NCI-H2227 (cell line): Measurements from ENCODE around the gene TMEM214.
"Not testable (repeated sequence)": the region's sequence is repeated elsewhere in the genome, so short reads cannot be mapped to it uniquely, and the experiment has no call there.

Experiments
- DNase-seq: peaks from one replicate; lab custom pipeline; 2025; ENCODE audit not compliant: unreplicated experiment; lab: John Stamatoyannopoulos, UW

Gene TMEM214

DNA sequence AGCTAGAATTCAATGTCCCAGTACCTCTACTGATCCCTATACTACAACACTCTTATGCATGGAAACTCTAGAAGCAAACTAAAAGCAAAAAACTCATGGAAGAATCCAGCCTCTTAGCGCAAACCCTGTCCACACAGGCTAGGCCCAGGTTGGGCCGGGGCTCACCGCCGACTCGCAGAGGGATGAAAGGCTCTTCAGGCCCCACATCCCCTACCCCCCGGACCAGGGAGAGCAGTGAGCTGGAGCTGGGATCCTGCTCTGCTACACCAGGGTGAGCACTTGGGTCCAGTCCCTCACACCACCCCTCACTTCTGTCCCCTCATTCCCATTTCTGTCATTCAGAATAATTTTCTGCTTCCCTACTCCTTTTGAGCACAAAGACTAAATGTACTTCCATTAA lies 36.7 kb downstream of the TMEM214 start:
- DNase-seq, result no peak

DNA sequence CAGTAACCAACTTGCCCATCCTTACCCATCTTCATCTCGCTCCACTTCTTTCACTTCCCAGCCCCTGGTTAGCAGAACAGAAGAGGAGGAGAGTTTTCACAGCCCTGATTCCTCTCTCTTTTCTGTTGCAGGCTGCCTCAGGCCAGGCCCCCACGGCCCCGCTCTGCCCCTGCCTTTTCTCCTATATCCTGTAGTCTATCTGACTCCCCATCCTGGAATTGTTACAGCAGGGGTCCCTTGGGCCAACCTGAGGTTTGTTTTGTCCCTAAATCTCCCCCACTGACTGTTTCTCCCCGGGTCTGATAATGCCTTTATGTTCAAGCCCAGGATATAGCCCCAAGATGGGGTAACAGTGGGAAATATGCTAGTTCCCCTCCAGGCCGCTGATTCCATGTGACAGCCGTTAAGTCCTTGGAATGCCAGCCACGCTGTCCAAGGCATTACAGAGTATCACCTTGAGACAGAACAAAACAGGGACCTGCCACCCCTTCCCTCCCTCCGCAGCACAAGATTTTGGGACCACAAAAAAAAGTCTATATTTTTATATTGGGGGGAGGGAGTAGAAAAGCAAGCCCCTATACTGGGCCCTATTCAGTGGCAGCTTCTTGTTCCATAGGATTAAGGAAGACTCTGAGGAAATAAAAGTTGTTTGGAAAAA lies 37.3 kb downstream of the TMEM214 start:
- DNase-seq, result no peak

DNA sequence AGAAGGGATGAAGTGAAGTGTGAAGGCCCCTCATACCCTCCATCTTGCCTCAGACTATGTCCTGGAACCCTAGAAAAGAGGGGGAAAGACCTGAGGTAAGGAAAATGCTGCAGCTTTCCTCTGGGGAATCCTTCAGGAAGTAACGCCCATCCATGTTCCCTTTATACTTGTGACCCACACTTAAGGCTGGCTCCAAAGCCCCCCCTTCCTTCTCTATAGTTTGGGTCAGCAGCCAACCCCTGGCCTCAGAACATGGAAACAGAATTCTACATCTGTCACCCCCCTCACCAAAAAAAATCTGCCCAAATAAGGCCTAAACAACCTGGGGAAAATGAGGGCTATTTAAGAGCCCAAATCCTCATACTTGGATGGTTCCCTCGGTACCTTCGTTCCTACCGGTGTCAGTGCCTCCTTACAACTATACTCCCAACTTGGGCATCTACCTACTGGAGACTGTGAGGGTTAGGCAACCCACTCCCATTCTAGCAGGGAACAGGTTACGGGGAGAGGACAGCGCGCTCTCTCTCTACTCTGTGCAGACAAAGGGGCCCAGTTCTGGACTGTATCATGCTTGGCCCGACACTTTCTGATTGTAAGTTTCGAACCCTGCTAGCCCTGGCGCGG lies 38.0 kb downstream of the TMEM214 start:
- DNase-seq, result no peak

DNA sequence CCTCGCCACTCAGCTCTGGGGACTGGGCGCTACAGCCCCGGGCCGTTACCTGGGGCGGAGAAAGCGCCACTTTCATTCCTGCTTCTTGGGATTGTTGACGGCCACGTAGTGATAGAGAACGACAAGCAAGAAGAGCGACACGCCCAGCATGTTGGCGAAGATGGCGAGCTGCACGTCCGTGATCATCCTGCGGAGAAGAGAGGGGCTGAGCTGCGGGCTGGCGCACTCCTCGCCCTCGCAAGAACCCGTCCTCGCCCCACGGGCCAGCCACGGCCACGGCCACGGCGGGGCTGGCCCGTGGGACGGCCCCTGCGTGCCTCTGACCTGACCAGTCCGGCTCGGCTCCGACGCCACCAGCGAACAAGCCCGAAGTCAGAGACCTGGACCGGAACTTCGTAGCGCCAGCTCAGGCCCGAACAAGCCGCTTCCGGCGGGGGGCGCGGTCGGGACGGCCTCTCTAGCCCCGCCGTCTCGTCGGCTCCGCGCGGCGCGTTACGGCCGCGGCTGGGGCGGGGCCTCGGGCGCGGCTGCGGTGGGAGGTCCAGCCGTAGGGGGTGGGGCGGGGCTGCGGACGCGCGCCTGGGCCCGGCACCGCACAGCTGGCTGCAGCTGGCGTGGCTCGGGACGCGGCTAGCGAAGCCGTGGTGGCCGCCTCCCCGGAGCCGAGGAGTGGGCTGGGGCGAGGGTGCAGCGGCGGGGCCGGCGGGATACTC lies 38.7 kb downstream of the TMEM214 start, which contains the start of gene OST4:
Gene OST4 (minus strand): TSS at position 378 of the 713 bp plus-strand sequence.
- peak; percentile 97 for DNase-seq

DNA sequence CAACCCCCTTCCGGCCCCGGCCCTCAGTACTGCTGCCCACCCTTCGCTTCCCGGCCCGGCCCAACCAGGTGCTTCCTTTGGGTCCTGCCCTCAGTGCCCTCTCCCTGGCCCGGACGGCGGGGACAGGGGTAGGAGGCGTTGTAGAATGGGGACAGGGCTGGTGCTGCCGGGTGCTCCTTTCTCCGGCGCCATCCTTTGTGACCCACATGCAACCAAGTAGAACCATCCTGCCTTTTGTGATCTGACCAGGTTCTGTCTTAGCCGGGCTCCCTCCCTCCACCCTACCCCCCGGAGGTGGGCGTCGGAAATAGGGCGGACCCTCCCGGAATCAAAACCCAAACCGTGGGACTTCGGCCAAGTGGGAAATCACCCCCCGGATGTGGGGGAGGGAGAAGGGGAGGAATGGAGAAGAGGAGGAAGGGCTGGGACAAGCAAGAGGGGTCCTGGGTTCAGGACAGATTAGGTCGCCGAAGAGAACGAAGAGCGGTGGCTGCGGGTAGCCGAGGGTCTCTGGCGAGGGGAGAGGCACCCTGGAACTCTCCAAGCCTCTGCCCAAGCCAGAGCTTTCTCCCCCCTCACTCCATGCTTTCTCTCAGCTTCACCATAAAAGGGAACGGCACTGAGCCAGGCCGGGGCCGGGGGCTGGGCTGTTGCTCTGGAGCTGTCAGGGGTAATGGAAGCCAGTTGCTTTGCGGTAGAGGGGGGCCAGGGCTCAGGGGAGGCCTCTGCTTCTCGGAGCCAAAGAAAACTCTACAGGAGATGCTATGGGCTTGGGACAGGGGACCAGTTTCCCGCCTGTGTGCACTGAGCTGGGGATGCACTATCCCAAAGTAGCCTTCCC lies 39.4 kb downstream of the TMEM214 start:
- DNase-seq, result peak; percentile 27

DNA sequence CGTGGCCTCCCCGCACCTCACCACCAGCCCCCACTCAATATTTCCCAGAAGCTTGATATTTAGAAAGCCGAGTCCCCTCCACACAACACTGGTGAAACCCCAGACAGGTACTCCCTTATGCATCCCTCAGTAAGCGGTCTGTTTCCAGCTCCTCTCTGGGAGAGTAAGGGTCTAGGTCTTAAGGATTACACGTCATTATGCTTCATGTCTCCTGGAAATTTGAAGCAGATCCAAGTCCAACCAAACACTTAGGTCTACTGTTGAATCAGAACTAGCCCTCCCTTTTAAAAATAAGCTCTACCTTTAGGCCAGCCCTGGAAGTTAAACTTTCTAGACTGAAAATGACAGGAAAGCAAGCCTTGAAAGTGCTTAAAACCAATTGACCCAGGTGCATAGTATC lies 40.2 kb downstream of the TMEM214 start:
- no peak for DNase-seq

DNA sequence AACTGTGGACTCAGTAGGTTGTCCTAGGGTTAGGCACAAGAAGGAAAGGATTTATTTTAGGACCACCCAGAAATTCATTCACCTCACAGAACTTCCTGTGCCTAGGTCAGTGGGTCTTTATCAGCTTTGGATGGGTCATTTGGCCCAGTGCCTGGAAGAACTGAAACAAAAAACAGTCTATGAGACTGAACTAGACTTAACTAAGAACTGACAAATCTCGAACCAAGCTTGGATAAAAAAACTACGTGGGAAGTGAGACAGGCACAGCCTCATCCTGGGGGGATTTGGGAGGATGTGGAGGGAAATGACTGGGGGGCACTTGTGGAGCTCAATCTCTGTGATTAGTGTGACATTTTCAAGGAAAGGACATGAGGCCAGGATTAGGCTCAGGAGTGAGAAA lies 41.0 kb downstream of the TMEM214 start:
- DNase-seq, result no peak

DNA sequence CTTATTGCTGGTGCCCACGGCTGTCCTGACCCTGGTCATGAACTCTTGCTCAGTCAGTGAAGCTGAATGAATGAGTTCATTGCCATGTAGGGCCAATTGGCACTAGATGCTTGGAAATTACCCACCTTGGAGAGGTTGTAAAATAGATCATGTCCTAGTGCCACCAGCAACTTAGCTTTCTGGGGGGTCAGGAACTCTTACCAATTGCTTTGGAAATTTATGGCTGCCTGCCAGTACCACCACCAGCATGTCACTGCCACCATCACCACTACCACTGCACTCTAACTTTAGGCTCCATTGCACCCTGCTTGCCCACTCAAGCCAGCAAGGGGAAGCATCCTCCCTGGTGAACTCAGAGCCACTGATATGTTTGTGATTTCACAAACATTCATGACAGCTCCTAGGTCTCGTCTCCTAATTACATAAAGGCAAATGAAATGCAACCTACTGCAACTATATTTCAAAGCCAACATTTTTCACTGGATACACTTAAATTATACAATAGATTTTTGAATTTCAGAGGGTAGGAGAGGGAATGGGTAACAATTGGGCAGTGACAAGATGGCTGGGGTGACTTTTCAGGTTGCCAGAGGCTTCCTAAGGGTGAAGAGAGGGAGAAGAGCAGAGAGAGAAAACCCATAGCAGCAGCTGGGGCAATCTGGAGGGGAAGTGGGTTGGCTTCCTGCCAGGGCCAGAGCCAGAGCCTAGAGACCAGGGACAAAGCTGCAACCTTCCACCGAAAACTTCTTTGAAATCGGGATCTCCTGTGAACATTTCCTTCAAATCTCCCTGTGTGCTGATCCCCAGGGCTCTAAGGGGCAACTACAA lies 42.2 kb downstream of the TMEM214 start:
- peak; percentile 19 for DNase-seq

DNA sequence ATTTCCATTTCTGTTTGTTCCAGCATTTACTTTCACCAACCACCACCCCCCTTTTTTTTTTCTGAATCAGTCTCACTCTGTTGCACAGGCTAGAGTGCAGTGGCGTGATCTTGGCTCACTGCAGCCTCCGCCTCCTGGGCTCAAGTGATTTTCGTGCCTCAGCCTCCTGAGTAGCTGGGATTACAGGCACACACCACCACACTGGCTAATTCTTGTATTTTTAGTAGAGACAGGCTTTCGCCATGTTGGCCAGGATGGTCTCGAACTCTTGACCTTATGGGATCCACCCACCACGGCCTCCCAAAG lies 42.8 kb downstream of the TMEM214 start:
- not testable (repeated sequence) for DNase-seq

DNA sequence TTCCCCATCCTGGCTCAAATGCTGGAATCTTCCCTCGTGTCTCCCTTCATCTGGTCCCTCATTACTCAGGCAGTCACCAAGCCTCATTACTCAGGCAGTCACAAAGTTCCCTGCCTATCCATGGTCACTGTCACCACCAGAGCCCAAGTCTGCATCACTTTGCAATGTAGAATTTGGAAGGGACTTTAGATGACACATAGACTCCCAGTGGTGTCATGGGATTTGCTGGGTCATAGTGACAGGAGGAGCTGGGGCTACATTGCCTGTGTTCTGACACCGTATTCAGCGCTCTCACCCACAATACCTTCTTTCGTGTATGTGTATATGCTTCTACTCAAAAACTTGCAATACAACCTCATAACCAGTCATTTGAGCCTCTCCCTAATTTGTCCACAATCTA lies 43.6 kb downstream of the TMEM214 start:
- DNase-seq, result no peak

DNA sequence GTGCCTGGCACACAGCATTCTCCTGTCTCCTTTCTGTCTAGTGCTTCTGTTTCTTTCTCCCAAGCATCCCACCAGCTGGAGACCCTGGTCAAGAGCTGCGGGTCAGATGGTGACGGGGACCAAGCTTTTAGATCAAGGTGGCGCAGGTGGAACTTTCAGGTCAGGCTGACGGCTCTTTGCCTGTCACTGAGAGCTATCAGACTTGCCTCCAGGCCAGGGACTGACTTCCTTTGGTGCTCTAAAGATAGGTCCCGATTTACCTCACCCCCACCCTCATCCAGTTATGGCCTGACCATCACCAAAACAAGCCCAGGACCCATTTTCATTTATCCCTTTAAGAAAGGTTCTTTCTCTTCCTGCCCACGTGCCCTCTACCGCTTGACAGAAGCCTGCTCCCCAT lies 44.5 kb downstream of the TMEM214 start:
- no peak for DNase-seq

DNA sequence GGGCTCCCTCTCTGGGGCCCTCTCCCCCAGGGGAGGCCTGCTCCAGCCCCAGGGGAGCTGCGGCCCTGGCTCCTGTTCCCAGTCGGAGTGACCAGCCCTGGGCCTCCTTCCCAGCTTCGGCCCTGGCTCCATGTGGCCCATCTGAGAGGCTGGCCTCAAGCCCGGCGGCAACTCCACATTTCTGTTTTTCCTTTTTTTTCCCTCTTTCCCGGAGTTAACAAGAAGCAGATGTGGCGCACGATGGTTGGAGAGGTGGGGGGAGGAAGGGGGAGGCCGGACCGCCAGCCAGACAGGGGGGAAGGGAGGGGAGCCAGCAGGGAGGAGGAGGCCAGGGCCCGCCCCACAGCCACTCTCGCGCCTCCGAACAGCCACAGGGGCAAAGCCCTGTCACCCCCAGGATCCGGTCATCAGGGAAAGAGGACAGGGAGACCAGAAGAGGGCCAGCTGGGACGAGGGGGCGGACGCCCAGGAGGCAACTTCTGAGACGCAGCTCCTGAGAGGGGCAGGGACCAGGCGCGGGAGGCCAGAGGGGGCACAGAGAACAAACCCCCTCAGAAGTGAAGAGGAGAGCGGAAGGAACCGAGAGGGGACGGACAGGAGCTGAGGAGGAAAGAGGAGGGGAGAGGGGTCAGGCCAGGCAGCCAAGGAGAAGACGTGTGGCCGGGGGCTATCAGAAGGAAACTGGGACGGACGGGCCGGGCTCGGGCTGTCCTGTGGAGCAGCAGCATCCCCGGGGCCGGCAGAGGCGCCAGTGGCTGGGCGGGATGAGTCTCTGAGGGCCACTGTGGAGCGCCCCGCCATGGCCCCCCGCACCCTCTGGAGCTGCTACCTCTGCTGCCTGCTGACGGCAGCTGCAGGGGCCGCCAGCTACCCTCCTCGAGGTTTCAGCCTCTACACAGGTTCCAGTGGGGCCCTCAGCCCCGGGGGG lies 45.8 kb downstream of the TMEM214 start, which contains the start of gene EMILIN1:
Gene EMILIN1 (plus strand): TSS at position 349 of the 928 bp plus-strand sequence. CDS start 451 bp downstream, at position 800.
- peak; percentile 64 for DNase-seq

DNA sequence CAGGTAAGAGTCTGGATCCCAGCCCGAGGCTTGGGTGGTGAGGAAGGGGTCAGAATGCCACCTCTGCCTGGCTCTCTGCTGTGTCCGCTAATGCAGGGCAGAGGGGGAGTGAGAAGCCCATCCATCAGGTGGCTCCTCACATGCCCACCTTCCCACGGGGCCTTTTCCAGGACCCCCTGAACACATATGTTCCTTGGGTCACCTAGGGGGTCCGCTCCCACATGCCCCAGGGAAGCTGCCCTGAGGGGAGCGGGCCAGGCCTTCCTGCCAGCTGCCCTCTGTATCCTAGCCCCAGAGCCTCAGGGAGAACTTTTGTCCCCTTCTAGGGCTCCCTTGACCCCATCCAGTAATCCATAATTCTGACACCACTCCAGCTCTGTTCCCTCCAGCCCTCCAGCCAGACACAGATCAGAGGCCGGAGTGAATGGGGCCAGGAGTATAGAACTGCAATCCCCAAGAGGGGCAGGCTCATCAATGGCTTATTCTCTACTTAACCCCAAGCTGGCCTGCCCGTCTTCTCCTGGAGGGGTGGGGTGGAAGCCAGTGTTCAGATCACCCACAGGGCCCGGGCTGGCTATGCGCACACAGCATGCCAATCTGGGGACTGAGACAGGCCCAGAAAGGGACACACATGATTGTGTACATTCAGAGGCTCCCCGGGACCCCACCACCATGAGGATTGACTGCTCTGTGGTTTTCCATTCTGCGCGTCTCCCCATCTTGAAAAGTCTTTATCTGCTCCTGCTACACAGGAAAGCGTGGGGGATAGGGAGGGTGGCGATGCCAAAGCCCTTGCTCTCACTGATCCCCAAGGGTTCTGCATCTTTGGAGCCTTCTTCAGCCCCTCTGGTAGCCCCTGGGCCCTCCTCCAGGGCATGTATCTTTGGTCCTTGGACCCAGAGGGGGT lies 46.7 kb downstream of the TMEM214 start:
- no peak for DNase-seq

DNA sequence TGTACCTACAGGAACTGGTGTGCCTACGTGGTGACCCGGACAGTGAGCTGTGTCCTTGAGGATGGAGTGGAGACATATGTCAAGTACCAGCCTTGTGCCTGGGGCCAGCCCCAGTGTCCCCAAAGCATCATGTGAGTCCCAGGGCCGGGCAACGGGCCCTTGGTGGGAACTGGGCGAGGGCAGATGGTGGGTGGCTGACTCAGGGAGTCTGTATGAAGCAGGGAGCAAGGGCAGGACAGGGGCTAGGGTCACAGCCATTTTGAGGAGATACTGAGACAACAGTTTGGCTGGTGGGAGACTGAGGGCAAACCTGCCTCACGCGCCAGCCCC lies 47.3 kb downstream of the TMEM214 start:
- DNase-seq, result no peak

DNA sequence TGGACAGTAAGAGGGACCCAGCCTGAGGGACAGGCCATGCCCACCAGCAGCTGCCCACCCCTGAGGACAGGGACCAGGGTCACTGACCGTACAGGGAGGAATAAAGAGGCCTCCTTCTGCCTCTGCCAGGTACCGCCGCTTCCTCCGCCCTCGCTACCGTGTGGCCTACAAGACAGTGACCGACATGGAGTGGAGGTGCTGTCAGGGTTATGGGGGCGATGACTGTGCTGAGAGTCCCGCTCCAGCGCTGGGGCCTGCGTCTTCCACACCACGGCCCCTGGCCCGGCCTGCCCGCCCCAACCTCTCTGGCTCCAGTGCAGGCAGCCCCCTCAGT lies 47.8 kb downstream of the TMEM214 start:
- DNase-seq, result no peak

DNA sequence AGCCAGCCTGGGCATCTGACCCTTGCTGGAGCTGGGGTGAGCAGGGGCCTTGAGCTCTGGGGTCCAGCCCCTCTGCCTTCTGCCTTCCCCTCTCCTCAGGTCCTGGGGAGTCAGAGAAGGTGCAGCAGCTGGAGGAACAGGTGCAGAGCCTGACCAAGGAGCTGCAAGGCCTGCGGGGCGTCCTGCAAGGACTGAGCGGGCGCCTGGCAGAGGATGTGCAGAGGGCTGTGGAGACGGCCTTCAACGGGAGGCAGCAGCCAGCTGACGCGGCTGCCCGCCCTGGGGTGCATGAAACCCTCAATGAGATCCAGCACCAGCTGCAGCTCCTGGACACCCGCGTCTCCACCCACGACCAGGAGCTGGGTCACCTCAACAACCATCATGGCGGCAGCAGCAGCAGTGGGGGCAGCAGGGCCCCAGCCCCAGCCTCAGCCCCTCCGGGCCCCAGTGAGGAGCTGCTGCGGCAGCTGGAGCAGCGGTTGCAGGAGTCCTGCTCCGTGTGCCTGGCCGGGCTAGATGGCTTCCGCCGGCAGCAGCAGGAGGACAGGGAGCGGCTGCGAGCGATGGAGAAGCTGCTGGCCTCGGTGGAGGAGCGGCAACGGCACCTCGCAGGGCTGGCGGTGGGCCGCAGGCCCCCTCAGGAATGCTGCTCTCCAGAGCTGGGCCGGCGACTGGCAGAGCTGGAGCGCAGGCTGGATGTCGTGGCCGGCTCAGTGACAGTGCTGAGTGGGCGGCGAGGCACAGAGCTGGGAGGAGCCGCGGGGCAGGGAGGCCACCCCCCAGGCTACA lies 49.4 kb downstream of the TMEM214 start:
- no peak for DNase-seq

DNA sequence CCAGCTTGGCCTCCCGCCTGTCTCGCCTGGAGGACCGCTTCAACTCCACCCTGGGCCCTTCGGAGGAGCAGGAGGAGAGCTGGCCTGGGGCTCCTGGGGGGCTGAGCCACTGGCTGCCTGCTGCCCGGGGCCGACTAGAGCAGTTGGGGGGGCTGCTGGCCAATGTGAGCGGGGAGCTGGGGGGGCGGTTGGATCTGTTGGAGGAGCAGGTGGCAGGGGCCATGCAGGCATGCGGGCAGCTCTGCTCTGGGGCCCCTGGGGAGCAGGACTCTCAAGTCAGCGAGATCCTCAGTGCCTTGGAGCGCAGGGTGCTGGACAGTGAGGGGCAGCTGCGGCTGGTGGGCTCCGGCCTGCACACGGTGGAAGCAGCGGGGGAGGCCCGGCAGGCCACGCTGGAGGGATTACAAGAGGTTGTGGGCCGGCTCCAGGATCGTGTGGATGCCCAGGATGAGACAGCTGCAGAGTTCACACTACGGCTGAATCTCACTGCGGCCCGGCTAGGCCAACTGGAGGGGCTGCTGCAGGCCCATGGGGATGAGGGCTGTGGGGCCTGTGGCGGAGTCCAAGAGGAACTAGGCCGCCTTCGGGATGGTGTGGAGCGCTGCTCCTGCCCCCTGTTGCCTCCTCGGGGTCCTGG lies 50.1 kb downstream of the TMEM214 start:
- DNase-seq, result no peak
